ENCODE results near the gene TMEM186.
"Not testable (repeated sequence)": the region's sequence is repeated elsewhere in the genome, so short reads cannot be mapped to it uniquely, and the experiment has no call there.

DNA sequence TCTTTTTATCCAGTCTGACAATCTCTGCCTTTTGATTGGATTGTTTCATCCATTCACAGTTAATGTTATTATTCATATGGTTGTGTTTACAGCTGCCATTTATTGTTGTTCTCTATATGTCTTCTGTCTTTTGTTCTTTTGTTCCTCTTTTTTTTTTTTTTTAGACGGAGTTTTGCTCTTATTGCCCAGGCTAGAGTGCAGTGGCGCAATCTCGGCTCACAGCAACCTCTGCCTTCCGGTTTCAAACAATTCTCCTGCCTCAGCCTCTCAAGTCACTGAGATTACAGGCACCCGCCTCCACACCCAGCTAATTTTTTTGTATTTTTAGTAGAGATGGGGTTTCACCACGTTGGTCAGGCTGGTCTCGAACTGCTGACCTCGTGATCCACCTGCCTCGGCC is 48.5 kb downstream of the TMEM186 start:
- TF ChIP-seq SUZ12 (IDR thresholded peaks at IDR 0.05; ENCODE audit: extremely low read depth, insufficient read depth, insufficient read length); ZNF274 (IDR thresholded peaks at IDR 0.05; ENCODE audit: low read depth, low read length): not testable (repeated sequence)

Data from NT2/D1 (cell line).